GM19468 (cell line): Measurements from ENCODE around the gene ACAP1.
"Not testable (repeated sequence)": the region's sequence is repeated elsewhere in the genome, so short reads cannot be mapped to it uniquely, and the experiment has no call there.

Source experiments
- ATAC-seq: cut with Tn5 transposase; IDR thresholded peaks from one replicate; pipeline ENCODE4 v1.9.1; 2021; ENCODE audit warnings: mild to moderate bottlenecking, moderate library complexity, moderate number of reproducible peaks; ENCODE audit not compliant: unreplicated experiment; ENCODE audit errors: extremely low read depth

Gene ACAP1

DNA sequence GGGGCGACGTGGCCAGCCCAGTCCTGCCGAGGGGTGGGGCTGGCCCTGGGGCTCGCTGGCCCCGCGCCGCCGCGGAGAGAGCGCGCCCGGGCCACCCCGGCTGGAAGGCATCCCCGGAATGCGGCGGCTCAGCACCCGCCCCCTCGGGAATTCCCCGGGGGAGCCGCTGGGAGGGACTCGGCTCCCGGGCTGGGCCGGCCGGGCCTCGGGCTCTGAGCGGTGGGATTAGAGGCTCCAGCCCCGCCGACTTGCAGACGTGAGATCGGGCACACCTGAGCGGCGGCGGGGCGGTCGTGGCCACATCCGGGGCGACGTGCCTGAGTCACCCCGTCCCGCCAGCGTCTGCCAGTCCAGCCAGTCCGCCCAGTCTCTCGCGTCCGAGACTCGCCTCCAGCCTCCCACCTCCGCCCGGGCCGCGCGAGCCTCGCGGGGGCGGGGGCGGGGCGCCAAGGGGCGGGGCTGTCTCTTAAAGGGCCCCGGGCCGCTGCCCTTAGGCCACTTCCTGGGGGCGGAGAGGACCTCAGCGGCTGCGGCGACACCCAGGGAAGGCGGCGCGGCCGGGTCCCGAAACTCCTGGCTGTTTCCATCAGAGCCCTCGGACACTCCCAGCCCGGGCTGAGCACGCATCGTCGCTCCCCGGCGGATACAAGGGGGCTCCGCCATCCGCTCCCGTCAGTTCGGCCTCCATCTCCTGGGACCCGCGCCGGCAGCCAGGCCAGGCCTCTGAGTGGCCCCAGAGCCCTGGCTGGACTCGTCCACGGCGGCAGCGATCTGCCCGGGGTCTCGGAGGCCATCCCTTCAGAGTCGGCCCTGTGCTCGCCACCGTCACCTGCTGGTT lies 15.6 kb downstream of the ACAP1 start, which contains the start of gene KCTD11:
KCTD11 (plus strand) TSS at position 498 of the 838 bp plus-strand sequence.
- ATAC-seq: peak; percentile 21

DNA sequence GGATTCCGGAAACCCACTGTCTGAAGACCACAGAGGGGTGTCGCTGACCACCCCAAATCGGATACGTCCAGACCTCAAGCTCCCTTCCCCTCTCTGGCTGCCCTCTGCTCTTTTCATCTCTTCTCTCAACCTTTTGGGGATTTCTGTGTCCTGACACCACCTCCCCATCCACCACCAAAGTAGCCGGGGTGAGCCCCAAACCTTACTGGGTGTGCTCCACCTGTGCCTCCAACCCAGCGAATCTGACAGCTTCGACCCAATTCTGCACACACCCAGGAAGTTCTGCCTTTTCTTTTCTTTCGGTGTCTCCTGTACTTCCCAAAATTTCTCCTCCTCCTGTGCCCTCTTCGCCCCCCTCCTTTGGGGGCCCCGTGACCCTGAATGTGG lies 16.2 kb downstream of the ACAP1 start:
- ATAC-seq: no peak

DNA sequence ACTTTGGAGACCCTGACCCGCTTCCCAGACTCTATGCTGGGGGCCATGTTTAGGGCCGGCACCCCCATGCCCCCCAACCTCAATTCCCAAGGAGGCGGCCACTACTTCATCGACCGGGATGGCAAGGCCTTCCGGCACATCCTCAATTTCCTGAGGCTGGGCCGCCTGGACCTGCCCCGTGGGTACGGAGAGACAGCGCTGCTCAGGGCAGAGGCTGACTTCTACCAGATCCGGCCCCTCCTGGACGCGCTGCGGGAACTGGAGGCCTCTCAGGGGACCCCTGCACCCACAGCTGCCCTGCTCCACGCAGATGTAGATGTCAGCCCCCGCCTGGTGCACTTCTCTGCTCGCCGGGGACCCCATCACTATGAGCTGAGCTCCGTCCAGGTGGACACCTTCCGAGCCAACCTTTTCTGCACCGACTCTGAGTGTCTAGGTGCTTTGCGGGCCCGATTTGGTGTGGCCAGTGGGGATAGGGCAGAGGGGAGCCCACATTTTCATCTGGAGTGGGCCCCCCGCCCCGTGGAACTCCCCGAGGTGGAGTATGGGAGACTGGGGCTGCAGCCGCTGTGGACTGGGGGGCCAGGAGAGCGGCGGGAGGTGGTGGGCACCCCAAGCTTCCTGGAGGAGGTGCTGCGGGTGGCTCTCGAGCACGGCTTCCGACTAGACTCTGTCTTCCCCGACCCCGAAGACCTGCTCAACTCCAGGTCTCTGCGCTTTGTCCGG lies 16.7 kb downstream of the ACAP1 start:
- ATAC-seq: no peak

DNA sequence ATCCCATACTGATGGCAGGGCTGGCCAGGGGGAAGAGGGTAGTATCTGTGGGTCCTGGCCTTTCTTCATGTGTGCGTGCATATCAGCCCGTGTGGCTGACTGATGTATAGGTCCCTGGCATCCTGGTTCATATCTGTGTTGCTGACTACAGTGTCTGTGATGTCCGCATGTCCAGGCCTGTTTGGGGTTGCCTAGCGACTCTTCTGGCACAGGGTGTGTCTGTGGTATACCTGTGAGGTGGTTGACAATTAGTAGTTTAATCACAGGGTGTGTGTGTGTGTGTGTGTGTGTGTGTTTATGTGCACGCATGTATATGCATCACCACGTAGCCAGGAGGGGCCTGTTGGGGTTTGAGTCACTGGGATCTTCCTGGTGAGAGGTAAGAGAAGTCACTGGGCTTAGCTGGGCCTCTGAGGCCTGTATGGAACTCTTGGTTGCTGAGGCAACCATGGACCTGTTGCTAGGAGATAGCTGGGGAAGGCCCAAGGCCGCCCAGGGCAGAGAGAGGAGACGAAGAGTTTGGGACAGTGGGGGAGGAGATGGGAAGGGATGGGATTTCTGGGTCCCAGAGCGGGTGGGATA lies 18.0 kb downstream of the ACAP1 start:
- no peak for ATAC-seq

DNA sequence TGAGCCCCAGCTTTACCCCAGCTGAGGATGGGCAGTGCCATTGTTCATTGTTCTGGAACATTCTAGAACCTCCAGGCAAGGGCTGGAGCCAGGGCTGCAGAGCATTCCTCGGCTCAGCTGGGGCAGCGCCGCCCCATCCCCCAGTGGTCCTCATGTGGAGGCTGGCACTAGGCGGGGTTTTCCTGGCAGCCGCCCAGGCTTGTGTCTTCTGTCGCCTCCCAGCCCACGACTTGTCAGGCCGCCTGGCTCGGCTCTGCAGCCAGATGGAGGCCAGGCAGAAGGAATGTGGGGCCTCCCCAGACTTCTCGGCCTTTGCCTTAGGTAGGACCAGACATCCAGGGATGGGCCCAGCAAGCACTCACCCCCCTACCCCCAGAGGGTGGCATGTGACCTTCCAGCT lies 18.7 kb downstream of the ACAP1 start, which contains the start of gene TMEM95:
TMEM95 (plus strand) TSS at position 104 of the 400 bp plus-strand sequence; CDS start at position 153, 49 bp downstream.
- no peak for ATAC-seq

DNA sequence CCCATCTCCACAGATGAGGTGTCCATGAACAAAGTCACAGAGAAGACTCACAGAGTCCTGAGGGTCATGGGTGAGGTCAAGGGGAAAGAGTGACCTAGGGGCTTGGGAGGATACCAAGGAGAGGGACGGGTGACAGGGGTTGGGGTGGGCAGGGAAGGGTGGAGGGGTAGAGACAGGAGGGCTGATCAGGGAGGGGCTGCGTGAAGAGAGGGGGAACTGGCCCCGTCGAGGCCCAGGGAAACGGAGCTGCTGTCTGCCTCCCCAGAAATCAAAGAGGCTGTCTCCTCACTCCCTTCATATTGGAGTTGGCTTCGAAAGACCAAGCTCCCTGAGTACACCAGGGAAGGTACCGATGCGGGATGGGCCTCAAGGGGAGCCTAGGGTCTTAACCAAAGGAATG lies 19.2 kb downstream of the ACAP1 start:
- no peak for ATAC-seq

DNA sequence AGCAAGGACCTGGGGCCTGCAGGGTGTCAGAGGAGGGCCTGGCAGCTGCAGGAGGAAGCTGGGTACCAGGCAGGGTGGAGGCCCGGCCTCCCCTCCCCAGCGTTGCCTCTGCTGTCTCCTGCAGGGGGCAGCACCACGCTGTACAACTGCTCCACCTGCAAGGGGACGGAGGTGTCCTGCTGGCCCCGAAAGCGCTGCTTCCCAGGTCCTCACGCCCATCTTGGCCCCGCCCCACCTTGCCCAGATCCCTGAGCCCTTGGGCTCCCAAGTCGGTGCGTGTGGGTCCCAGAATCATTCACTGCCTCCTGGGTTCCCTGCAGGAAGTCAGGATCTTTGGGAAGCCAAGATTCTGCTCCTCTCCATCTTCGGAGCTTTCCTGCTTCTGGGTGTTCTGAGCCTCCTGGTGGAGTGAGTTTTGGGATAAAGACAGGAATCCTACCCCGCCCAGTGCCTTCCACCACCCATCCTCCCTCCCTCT lies 19.8 kb downstream of the ACAP1 start:
- no peak for ATAC-seq

DNA sequence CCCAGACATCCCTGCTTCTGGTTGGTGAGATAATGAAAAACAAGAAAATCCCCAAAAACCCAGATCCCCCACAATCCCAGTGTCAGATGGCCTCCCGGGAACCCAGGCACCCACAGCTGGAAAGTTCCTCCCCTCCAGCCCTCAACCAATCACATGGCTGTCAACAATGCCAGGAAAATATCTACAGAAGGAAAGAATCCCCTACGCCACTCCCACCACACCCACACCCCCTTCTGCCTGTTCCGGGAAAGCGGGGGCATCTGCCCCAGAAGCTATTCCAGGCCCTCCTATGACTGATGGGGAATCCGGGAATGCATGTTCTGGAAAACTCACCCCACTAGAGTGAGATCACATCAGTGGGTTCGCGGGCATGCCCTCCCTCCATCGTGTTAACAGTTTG lies 20.4 kb downstream of the ACAP1 start:
- ATAC-seq: no peak

DNA sequence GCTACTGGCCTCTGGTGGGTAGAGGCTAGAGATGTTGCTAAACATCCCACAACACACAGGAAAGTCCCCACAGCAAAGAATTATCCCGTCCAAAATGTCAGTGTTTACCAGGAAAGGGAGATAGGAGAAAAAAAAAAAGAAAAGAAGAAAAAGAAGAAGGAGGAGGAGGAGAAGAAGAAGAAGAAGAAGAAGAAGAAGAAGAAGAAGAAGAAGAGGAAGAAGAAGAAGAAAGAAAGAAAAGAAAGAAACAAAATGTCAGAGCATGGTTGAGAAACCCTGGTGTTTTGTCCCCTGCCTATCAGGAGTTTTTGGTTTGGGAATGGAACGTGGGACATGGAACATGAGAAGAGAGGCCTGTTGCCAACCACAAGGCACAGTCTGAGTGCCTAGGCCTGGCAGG lies 21.1 kb downstream of the ACAP1 start:
- no peak for ATAC-seq

DNA sequence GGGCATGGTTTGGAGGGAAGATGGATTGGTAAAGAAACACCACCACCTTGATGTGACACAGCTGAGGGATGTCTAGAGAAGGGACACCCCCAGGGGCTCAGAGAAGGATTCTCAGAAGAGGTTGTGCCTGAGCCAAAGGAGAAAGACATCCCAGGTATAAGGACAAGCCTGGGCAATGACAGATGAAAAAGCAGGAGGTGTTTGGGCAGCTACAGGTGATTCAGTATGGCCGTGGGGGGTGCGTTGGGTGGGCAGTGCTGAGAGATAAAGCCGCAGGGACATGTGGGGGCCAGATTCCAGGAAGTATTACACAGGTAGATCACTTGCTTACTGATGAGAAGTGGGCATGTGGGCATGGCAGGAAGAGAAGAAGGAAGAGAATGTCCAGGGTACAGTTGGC lies 25.6 kb downstream of the ACAP1 start:
- ATAC-seq: no peak

DNA sequence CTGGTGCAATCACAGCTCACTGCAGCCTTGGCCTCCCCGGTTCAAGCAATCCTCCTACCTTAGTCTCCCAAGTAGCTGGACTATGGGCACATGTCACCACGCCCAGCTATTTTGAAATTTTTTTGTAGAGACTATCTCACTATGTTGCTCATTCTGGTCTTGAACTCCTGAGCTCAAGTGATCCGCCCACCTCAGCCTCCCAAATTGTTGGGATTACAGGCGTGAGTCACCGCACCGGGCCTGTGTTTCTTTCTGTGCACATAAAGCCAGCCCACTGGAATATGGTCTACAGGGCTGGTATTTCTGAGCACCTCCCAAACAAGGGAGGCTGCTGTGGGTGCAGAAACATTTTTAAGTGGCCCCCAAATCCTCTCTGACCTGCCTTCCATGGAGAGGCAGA lies 27.0 kb downstream of the ACAP1 start:
- no peak for ATAC-seq

DNA sequence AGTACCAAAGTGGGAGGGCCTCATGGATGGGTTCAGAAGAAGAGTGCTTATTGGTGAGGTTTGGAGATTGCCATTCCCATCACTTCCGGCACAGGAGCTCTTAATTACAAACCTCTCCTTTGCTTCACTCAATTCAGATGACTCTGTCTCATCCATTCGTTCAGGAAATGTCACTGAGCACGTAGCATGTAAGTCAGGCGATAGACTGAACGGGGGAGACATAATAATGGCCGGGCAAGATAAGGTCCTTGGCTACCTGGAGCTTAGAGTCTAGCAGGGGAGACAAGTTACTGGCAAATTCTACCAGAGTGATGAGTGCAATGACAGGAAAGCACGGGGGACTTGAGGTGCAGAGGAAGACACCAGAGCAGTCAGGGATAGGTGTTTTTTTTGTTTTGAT lies 29.6 kb downstream of the ACAP1 start:
- ATAC-seq: not testable (repeated sequence)

DNA sequence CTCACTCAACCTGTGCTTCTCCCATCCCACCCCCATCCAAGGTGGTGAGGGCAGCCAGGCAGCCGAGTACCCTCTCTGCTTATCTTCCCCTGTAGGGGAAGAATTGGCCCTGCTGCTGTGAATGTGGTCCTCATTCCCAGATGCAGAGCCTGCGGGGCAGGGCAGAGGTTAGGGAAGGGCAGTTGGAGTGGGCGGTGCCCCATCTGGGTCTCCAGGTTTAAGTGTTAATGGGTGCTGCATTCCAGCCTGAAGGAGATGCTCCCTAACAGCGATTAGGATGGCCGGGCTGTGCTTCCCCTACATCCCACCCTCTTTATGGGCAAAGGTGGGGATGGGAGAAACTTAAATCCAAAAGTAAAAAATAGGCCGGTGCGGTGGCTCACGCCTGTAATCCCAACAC lies 30.8 kb downstream of the ACAP1 start:
- ATAC-seq: no peak

DNA sequence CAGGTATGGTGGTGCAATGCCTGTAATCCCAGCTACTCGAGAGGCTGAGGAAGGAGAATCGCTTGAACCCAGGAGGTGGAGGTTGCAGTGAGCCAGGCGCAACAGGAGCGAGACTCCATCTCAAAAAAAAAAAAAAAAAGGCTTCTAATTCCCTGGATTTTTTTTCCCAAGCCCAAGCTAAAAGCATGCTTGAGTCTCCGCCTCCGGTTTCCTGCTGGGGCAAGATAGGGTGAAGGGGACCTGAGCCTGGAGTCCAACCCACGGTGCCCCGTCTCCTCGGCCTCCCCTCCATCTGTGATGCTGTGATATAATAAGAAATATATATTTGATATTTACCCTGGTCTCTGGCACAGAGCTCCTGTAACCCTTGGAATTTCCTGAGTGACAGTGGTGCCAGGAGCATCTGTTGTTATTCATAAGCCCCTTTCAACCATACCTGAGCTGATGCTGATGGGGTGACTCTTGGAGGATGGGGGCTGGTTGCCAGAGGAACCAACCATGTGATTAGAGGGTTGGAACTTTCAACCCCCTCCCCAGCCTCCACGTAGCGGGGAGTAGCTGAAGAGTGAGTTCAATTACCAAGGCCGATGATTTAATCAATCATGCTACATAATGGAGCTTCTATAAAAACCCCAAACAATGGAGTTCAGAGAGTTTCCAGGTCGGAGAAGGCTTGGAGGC lies 31.7 kb downstream of the ACAP1 start:
- no peak for ATAC-seq

DNA sequence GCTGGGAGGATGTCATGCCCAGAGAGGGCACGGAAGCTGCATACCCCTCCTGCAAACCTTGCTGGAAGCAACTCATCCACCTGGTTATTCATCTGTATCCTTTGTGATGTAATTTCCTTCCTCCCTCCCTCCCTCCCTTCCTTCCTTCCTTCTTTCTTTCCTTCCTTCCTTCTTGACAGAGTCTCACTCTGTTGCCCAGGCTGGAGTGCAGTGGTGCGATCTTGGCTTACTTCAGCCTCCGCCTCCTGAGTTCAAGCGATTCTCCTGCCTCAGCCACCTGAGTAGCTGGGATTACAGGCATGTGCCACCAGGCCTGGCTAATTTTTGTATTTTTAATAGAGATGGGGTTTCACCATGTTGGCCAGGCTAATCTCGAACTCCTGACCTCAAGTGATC lies 32.3 kb downstream of the ACAP1 start:
- not testable (repeated sequence) for ATAC-seq

DNA sequence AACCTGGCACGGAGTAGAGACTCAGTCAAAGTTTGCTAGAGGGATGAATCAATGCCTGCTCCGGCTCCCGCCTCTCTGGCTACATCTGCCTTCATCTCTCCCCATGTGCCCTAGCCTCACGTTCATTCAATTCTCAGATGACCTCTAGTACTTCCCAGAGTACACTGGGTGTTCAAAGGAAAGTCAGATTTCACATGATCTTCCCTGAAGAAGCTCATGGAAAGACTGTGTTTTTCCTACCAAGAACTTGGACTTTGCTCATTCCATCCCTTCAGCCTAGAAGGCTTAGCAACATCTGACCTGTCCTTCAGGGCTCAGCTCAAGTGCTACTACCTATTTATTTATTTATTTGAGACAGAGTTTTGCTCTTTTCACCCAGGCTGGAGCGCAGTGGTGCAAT lies 33.5 kb downstream of the ACAP1 start:
- ATAC-seq: no peak

DNA sequence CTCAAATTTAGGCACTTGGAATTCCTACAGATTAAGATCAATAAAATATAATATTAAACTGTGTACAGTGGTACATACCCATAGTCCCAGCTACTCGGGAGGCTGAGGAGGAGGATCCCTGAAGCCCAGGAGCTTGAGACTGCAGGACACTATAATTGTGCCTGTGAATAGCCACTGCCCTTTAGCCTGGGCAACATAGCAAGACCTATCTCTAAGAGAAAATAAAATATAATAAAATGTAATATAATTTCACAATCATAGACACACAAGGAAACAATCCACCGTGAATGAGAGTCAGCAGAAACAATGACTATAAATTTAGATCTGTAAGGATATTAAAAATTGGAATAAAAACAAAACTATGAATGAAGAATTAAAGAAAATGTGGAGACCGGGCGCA lies 34.5 kb downstream of the ACAP1 start:
- ATAC-seq: no peak

DNA sequence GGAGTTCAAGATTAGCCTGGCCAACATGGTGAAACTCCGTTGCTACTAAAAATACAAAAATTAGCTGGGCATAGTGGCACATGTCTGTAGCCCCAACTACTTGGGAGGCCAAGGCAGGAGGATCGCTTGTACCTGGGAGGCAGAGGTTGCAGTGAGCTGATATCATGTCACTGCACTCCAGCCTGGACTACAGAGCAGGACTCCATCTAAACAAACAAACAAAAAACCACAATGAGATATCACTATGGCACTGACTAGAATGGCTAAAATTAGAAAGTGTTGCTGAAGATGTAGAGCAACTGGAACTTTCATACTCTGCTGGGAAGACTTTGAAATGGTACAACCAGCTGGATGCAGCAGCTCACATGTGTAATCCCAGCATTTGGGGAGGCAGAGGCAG lies 38.0 kb downstream of the ACAP1 start:
- no peak for ATAC-seq

DNA sequence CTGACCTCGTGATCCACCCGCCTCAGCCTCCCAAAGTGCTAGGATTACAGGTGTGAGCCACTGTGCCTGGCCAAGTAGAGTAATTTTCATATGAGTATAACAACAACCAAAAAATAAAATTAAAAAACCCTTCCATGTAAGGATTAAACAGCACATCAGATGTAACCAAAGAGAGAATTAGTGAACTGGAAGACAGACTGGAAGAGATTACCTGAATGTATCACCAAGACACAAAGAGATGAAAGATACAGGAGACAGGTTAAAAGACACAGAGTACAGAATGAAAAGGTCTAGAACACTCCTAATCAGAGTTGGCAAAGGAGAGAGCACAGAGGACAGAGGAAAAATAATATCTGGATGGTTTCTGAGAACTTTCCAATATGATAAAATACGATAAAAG lies 42.8 kb downstream of the ACAP1 start:
- no peak for ATAC-seq

DNA sequence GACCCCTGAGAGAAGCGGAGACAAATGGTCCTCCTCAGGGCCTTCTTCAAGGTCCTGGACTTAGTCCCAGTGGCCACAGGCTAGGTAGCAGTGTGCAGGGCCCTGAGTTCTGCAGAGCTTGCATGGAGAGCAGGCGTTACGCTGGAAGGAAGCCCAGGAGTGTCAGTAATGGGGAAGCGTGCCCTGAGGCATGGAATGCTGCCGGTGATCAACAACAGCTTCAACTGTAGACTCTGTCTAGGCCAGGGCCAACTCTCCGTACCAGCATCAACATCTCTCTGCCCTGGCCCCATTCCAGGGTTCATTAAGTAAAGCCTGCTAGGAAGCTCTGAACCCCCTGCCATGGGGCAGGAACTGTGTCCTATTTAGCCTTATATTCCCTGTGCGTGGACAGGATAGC lies 44.0 kb downstream of the ACAP1 start:
- no peak for ATAC-seq
